ENCODE data around the gene MAGEH1.
A peak's percentile ranks its signal among the peaks of the same experiment; 100 is the strongest.

Gene MAGEH1

DNA sequence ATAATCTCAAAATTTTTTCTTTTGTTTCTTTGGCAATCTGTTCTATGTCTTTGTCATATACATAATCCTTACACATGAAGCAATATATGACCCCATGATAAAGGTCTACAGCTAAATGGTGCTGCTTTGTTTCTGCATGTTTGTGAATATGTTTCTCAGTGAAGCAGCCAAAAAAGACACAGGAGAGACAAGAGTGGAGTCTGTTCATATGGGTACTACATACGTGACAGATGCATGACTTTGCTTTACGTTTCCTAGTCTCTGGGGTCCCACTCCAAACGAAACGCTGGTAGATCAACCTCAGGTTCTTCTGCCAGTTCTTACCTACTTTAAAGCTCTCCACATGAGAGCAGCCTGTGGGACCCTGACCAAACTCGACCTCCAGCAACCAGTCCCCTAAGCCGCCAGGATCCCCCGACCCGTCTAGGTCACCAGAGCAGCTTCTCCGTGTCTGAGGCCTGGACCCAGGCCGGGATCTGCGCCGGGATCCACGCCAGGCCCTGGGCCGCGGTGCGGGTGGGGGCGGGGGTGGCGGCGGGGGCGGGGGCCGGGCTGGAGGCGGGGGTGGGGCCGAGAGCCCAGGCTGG is 36.2 kb downstream of the MAGEH1 start:
- H3K4me3 ChIP-seq (ENCODE audit: low read length), result peak overlapping the region; percentile 34; the same call in 1 of the 2 replicates
- no peak overlapping the region for H3K9ac ChIP-seq (ENCODE audit: low read length)
- no peaks in the 10 kb centered on the region for H3K9me3 ChIP-seq (replicated peaks; ENCODE audit: insufficient read depth, low read length)
- H3F3A ChIP-seq (ENCODE audit: insufficient read depth, low read length), result peaks cover 16% of the 10 kb centered on the region
- no peaks in the 10 kb centered on the region for H4K20me1 ChIP-seq (ENCODE audit: insufficient read depth, low read length)
- H3K27ac ChIP-seq (ENCODE audit: low read length), result no peak overlapping the region
- H3K27me3 ChIP-seq (replicated peaks; ENCODE audit: insufficient read depth, low read length), result no peaks in the 10 kb centered on the region
- peak overlapping the region; percentile 49; the same call in 1 of the 2 replicates for H3K4me2 ChIP-seq (ENCODE audit: low read depth, low read length)
- no peaks in the 10 kb centered on the region for H3K36me3 ChIP-seq (replicated peaks; ENCODE audit: insufficient read depth, low read length)
- peaks cover 21% of the 10 kb centered on the region for H3K4me1 ChIP-seq (ENCODE audit: low read length)
- no peaks in the 10 kb centered on the region for H3K9me2 ChIP-seq (replicated peaks; ENCODE audit: insufficient read depth, low read length)
- no peaks in the 10 kb centered on the region for H3K79me2 ChIP-seq (ENCODE audit: low read length)
- TF ChIP-seq, protein P1, sequence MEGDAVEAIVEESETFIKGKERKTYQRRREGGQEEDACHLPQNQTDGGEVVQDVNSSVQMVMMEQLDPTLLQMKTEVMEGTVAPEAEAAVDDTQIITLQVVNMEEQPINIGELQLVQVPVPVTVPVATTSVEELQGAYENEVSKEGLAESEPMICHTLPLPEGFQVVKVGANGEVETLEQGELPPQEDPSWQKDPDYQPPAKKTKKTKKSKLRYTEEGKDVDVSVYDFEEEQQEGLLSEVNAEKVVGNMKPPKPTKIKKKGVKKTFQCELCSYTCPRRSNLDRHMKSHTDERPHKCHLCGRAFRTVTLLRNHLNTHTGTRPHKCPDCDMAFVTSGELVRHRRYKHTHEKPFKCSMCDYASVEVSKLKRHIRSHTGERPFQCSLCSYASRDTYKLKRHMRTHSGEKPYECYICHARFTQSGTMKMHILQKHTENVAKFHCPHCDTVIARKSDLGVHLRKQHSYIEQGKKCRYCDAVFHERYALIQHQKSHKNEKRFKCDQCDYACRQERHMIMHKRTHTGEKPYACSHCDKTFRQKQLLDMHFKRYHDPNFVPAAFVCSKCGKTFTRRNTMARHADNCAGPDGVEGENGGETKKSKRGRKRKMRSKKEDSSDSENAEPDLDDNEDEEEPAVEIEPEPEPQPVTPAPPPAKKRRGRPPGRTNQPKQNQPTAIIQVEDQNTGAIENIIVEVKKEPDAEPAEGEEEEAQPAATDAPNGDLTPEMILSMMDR (IDR thresholded peaks at IDR 0.05; ENCODE audit: low read length), result no peak
- TF ChIP-seq EZH2 (optimal IDR thresholded peaks at IDR 0.05; ENCODE audit: low read depth, low read length) (no peak), EZH2phosphoT487 (IDR thresholded peaks at IDR 0.05; ENCODE audit: low read length) (no peak)
- H2AFZ ChIP-seq (ENCODE audit: low read length), result peak overlapping the region; percentile 67; the same call in 1 of the 2 replicates
- no peak for DNase-seq

- peaks cover 16% of the 10 kb centered on the region for H3F3A ChIP-seq (ENCODE audit: insufficient read depth, low read length)
- H2AFZ ChIP-seq (ENCODE audit: low read length), result peak overlapping the region; percentile 90
- peak overlapping the region; percentile 71 for H3K4me2 ChIP-seq (ENCODE audit: low read depth, low read length)
- no peaks in the 10 kb centered on the region for H3K27me3 ChIP-seq (replicated peaks; ENCODE audit: insufficient read depth, low read length)
- H3K27ac ChIP-seq (ENCODE audit: low read length), result peak overlapping the region; percentile 68; the same call in 1 of the 2 replicates
- no peaks in the 10 kb centered on the region for H3K9me3 ChIP-seq (replicated peaks; ENCODE audit: insufficient read depth, low read length)
- peak overlapping the region; percentile 78 for H3K4me3 ChIP-seq (ENCODE audit: low read length)
- H3K9me2 ChIP-seq (replicated peaks; ENCODE audit: insufficient read depth, low read length), result no peaks in the 10 kb centered on the region
- TF ChIP-seq, protein P1 (IDR thresholded peaks at IDR 0.05; ENCODE audit: low read length), result no peak
- no peaks in the 10 kb centered on the region for H3K79me2 ChIP-seq (ENCODE audit: low read length)
- H4K20me1 ChIP-seq (ENCODE audit: insufficient read depth, low read length), result no peaks in the 10 kb centered on the region
- no peaks in the 10 kb centered on the region for H3K36me3 ChIP-seq (replicated peaks; ENCODE audit: insufficient read depth, low read length)
- peaks cover 21% of the 10 kb centered on the region for H3K4me1 ChIP-seq (ENCODE audit: low read length)
- peak overlapping the region; percentile 81 for H3K9ac ChIP-seq (ENCODE audit: low read length)
- peak; percentile 48 for DNase-seq
Measured at GRCh38 chrX:55488593-55489313, 36.8 kb downstream of the MAGEH1 start.

DNA sequence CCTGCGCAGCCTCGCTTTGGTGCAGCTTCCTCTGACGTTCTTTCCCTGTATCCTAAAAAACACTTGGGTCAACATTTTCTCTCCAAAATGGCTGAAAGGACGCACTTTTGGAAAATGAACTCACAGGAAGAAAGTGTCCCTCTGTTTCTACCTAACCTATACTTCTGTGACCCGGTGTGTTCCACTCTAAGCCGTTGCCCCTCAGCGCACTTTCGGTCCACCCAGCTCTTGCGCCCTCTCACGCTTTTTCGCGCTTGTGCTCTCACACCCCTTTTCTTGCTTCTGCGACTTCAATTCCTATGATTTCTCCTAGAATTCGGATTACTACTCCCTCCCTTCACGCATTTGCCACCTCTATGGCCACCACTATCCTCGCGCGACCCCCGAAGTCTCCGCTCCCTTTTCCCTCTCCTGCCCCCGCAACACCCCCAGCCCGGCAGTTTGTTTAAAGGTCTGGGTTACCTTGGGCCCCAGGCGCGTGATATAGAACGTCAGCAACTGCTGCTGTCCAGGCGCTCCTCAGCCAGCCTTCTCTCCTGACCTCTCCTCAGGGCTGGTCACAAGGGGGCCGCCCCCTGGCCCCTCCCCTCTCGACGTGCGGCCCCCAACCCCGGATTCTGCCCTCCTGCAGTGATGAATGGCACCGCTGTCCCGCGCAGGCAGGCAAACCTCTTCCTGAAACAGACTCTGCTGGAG is 37.5 kb downstream of the MAGEH1 start, which contains the start of gene USP51:
USP51 (minus strand) TSS at position 535 of the 696 bp plus-strand sequence. CDS start 909 bp downstream, outside the sequence.
- no peaks in the 10 kb centered on the region for H3K79me2 ChIP-seq (ENCODE audit: low read length)
- DNase-seq, result no peak
- peak within 1 kb of the TSS; percentile 68 for H3K27ac ChIP-seq (ENCODE audit: low read length)
- H3K4me2 ChIP-seq (ENCODE audit: low read depth, low read length), result peak within 1 kb of the TSS; percentile 71
- H3K4me3 ChIP-seq (ENCODE audit: low read length), result peak within 1 kb of the TSS; percentile 78
- no peak for TF ChIP-seq EZH2 (optimal IDR thresholded peaks at IDR 0.05; ENCODE audit: low read depth, low read length)
- TF ChIP-seq EZH2phosphoT487 (IDR thresholded peaks at IDR 0.05; ENCODE audit: low read length), result no peak
- TF ChIP-seq, protein P1 (IDR thresholded peaks at IDR 0.05; ENCODE audit: low read length), result peak; percentile 21; the same call in 1 of the 2 replicates
- H3K9me2 ChIP-seq (replicated peaks; ENCODE audit: insufficient read depth, low read length), result no peaks in the 10 kb centered on the region
- H3K9ac ChIP-seq (ENCODE audit: low read length), result peak within 1 kb of the TSS; percentile 81
- H3K36me3 ChIP-seq (replicated peaks; ENCODE audit: insufficient read depth, low read length), result no peaks in the 10 kb centered on the region
- no peaks in the 10 kb centered on the region for H3K9me3 ChIP-seq (replicated peaks; ENCODE audit: insufficient read depth, low read length)
- peaks cover 16% of the 10 kb centered on the region for H3F3A ChIP-seq (ENCODE audit: insufficient read depth, low read length)
- no peaks in the 10 kb centered on the region for H3K27me3 ChIP-seq (replicated peaks; ENCODE audit: insufficient read depth, low read length)
- peak within 1 kb of the TSS; percentile 90 for H2AFZ ChIP-seq (ENCODE audit: low read length)
- peaks cover 21% of the 10 kb centered on the region for H3K4me1 ChIP-seq (ENCODE audit: low read length)
- H4K20me1 ChIP-seq (ENCODE audit: insufficient read depth, low read length), result no peaks in the 10 kb centered on the region
